HG03025 (cell line): Measurements from ENCODE around the gene ACKR2.
A peak's percentile ranks its signal among the peaks of the same experiment; 100 is the strongest.
"Not testable (repeated sequence)": the region's sequence is repeated elsewhere in the genome, so short reads cannot be mapped to it uniquely, and the experiment has no call there.

Experiments used
- ATAC-seq: cut with Tn5 transposase; IDR thresholded peaks from one replicate; pipeline ENCODE4 v1.9.1; 2021; ENCODE audit warnings: mild to moderate bottlenecking, moderate library complexity; ENCODE audit not compliant: unreplicated experiment, low FRiP score

The ACKR2 gene

GRCh38 chr3:42801048-42801620 is 8.1 kb upstream of the ACKR2 start:
- ATAC-seq, result no peak

GRCh38 chr3:42801784-42802183 is 7.5 kb upstream of the ACKR2 start:
- no peak for ATAC-seq

GRCh38 chr3:42802876-42803413 is 6.3 kb upstream of the ACKR2 start:
- no peak for ATAC-seq

GRCh38 chr3:42803414-42804105 is 5.7 kb upstream of the ACKR2 start:
- ATAC-seq, result peak; percentile 36

- ATAC-seq, result peak; percentile 97
Measured at GRCh38 chr3:42804106-42804830, 5.0 kb upstream of the ACKR2 start, which contains the start of gene HIGD1A. TSS of gene HIGD1A (minus strand) at chr3:42804490. CDS start at chr3:42794253, 10,237 bp downstream.

- ATAC-seq, result peak; percentile 13
Measured at GRCh38 chr3:42804831-42805132, 4.5 kb upstream of the ACKR2 start.

- no peak for ATAC-seq
Measured at GRCh38 chr3:42805141-42805821, 4.0 kb upstream of the ACKR2 start.

- no peak for ATAC-seq
Measured at GRCh38 chr3:42807929-42808328, 1.3 kb upstream of the ACKR2 start.

GRCh38 chr3:42810706-42811105 is 1.5 kb downstream of the ACKR2 start:
- not testable (repeated sequence) for ATAC-seq

GRCh38 chr3:42811118-42811883 is 2.1 kb downstream of the ACKR2 start:
- not testable (repeated sequence) for ATAC-seq

GRCh38 chr3:42814246-42814645 is 5.0 kb downstream of the ACKR2 start:
- no peak for ATAC-seq

GRCh38 chr3:42814914-42815507 is 5.8 kb downstream of the ACKR2 start:
- no peak for ATAC-seq

GRCh38 chr3:42815826-42816225 is 6.6 kb downstream of the ACKR2 start:
- no peak for ATAC-seq

GRCh38 chr3:42819351-42819965 is 10.2 kb downstream of the ACKR2 start:
- ATAC-seq, result no peak

- no peak for ATAC-seq
Measured at GRCh38 chr3:42820746-42821051, 11.5 kb downstream of the ACKR2 start.

GRCh38 chr3:42822828-42823227 is 13.6 kb downstream of the ACKR2 start:
- no peak for ATAC-seq

GRCh38 chr3:42823351-42823750 is 14.1 kb downstream of the ACKR2 start:
- ATAC-seq, result no peak

GRCh38 chr3:42826141-42826540 is 16.9 kb downstream of the ACKR2 start:
- ATAC-seq, result no peak

- no peak for ATAC-seq
Measured at GRCh38 chr3:42827023-42827422, 17.8 kb downstream of the ACKR2 start.

GRCh38 chr3:42827654-42828053 is 18.4 kb downstream of the ACKR2 start:
- ATAC-seq, result no peak
